ENCODE measurements around the gene MRPL55. TPM values are rescaled to one million over a fixed set of nuclear protein-coding genes. Genes with fewer than 3 reads are reported as not detected.

MRPL55 gene
- total RNA-seq, 2 donors from 2014 or later: 33.0 to 60.7 TPM

GRCh38 chr1:228063251-228064191 lies 45.6 kb downstream of the MRPL55 start:
- no peak overlapping the region for H3K9ac ChIP-seq (ENCODE audit: low read depth in 2 of 2, low read length in 2 of 2)
- no peaks in the 10 kb centered on the region for H3K36me3 ChIP-seq
- TF ChIP-seq, protein P1, sequence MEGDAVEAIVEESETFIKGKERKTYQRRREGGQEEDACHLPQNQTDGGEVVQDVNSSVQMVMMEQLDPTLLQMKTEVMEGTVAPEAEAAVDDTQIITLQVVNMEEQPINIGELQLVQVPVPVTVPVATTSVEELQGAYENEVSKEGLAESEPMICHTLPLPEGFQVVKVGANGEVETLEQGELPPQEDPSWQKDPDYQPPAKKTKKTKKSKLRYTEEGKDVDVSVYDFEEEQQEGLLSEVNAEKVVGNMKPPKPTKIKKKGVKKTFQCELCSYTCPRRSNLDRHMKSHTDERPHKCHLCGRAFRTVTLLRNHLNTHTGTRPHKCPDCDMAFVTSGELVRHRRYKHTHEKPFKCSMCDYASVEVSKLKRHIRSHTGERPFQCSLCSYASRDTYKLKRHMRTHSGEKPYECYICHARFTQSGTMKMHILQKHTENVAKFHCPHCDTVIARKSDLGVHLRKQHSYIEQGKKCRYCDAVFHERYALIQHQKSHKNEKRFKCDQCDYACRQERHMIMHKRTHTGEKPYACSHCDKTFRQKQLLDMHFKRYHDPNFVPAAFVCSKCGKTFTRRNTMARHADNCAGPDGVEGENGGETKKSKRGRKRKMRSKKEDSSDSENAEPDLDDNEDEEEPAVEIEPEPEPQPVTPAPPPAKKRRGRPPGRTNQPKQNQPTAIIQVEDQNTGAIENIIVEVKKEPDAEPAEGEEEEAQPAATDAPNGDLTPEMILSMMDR (IDR thresholded peaks at IDR 0.05): no peak
- no peaks in the 10 kb centered on the region for H3K4me1 ChIP-seq
- no peaks in the 10 kb centered on the region for H3K9me3 ChIP-seq
- DNase-seq: no peak
- H3K27ac ChIP-seq: no peak overlapping the region
- H3K4me3 ChIP-seq: no peak overlapping the region
- intact Hi-C loops (cut with DNase I): no loop called here
- peaks cover 31% of the 10 kb centered on the region for H3K27me3 ChIP-seq

GRCh38 chr1:228062812-228063211 lies 46.3 kb downstream of the MRPL55 start:
- TF ChIP-seq, protein P1 (IDR thresholded peaks at IDR 0.05): no peak
- H3K36me3 ChIP-seq: no peaks in the 10 kb centered on the region
- no peaks in the 10 kb centered on the region for H3K9me3 ChIP-seq
- H3K9ac ChIP-seq (ENCODE audit: low read depth in 2 of 2, low read length in 2 of 2): no peak overlapping the region
- no peak overlapping the region for H3K27ac ChIP-seq
- no peak for DNase-seq
- intact Hi-C loops (cut with DNase I): no loop called here
- peaks cover 36% of the 10 kb centered on the region for H3K27me3 ChIP-seq
- no peaks in the 10 kb centered on the region for H3K4me1 ChIP-seq
- no peak overlapping the region for H3K4me3 ChIP-seq

- no peak overlapping the region for H3K27ac ChIP-seq
- H3K4me1 ChIP-seq: no peaks in the 10 kb centered on the region
- no peak overlapping the region for H3K4me3 ChIP-seq
- TF ChIP-seq, protein P1 (IDR thresholded peaks at IDR 0.05): no peak
- no peak for DNase-seq
- H3K27me3 ChIP-seq: peaks cover 39% of the 10 kb centered on the region
- intact Hi-C loops (cut with DNase I): no loop called here
- no peak overlapping the region for H3K9ac ChIP-seq (ENCODE audit: low read depth in 2 of 2, low read length in 2 of 2)
- no peaks in the 10 kb centered on the region for H3K9me3 ChIP-seq
- no peaks in the 10 kb centered on the region for H3K36me3 ChIP-seq
Measured at GRCh38 chr1:228062085-228062791, 46.9 kb downstream of the MRPL55 start.

GRCh38 chr1:228061411-228062084 lies 47.6 kb downstream of the MRPL55 start:
- Histone ChIP-seq H3K9me3 (no peaks in the 10 kb centered on the region), H3K27ac (no peak overlapping the region), H3K36me3 (no peaks in the 10 kb centered on the region), H3K27me3 (peaks cover 36% of the 10 kb centered on the region), H3K9ac (ENCODE audit: low read depth in 2 of 2, low read length in 2 of 2) (no peak overlapping the region), H3K4me1 (no peaks in the 10 kb centered on the region), H3K4me3 (no peak overlapping the region)
- DNase-seq: no peak
- intact Hi-C loops (cut with DNase I): no loop called here
- TF ChIP-seq, protein P1 (IDR thresholded peaks at IDR 0.05): no peak

- Histone ChIP-seq H3K4me3 (peak overlapping the region; percentile 33), H3K4me1 (no peaks in the 10 kb centered on the region), H3K9ac (ENCODE audit: low read depth in 2 of 2, low read length in 2 of 2) (peak overlapping the region; percentile 58 to 64), H3K27me3 (peaks cover 35% of the 10 kb centered on the region), H3K36me3 (no peaks in the 10 kb centered on the region), H3K27ac (peak overlapping the region; percentile 33), H3K9me3 (no peaks in the 10 kb centered on the region)
- TF ChIP-seq, protein P1 (IDR thresholded peaks at IDR 0.05): no peak
- intact Hi-C loops (cut with DNase I): no loop called here
- DNase-seq: peak; percentile 52
Measured at GRCh38 chr1:228060458-228061190, 48.5 kb downstream of the MRPL55 start.

All from colonic mucosa (tissue), 4 donors.